ENCODE data around the gene WDR27. TPM values are rescaled to one million over a fixed set of nuclear protein-coding genes. Genes with fewer than 3 reads are reported as not detected.

The WDR27 gene
- total and polyA plus RNA-seq, 10 of the 15 experiments (the other 5 are each of a cell fraction or from before 2014, with no cell fraction given) = 1.9 to 33.2 (median 19.0) TPM

GRCh38 chr6:169650959-169651292 lies 50.9 kb downstream of the WDR27 start:
- no peaks in the 10 kb centered on the region for H3K9me3 ChIP-seq (replicated peaks; ENCODE audit: control insufficient read depth, insufficient read depth, low read length)
- no peak for FAIRE-seq
- no peak for ATAC-seq
- ChIA-PET POLR2A (no interaction called here), RAD21 (ENCODE audit: unreplicated experiment) (no interaction called here), CTCF (no interaction called here), SMC1A (ENCODE audit: uncharacterized antibody, unreplicated experiment) (no interaction called here)
- H3K4me3 ChIP-seq = no peak overlapping the region
- H3K79me2 ChIP-seq (ENCODE audit: control insufficient read depth, insufficient read depth, low read length) = no peaks in the 10 kb centered on the region
- H4K20me1 ChIP-seq (ENCODE audit: control insufficient read depth, insufficient read depth) = no peaks in the 10 kb centered on the region
- DNase-seq (ENCODE audit: low read depth, low spot score) = no peak
- H3K4me2 ChIP-seq (ENCODE audit: control insufficient read depth, insufficient read depth) = no peak overlapping the region
- TF ChIP-seq SPI1 (IDR thresholded peaks at IDR 0.05; ENCODE audit: borderline replicate concordance, insufficient read depth, low read depth, low read length) (no peak), JUNB (IDR thresholded peaks at IDR 0.05) (no peak), TAF1 (IDR thresholded peaks at IDR 0.05; ENCODE audit: borderline replicate concordance, low read depth, low read length) (no peak), ATF3 (IDR thresholded peaks at IDR 0.05; ENCODE audit: borderline replicate concordance, extremely low read depth, low read depth, low read length) (no peak), NRF1 (conservative IDR thresholded peaks at IDR 0.05; ENCODE audit: low read depth, low read length) (no peak), CEBPB (IDR thresholded peaks at IDR 0.05; ENCODE audit: borderline replicate concordance in 1 of 2, low read depth in 2 of 2, low read length in 2 of 2) (no peak), YY1 (IDR thresholded peaks at IDR 0.05; ENCODE audit: low read depth, low read length) (no peak), TCF7 (IDR thresholded peaks at IDR 0.05; ENCODE audit: borderline replicate concordance) (no peak), ASH2L (IDR thresholded peaks at IDR 0.05; ENCODE audit: borderline replicate concordance, low read depth) (no peak), PRDM15 (CRISPR knock-in tag; IDR thresholded peaks at IDR 0.05) (no peak), ZNF24 (IDR thresholded peaks at IDR 0.05) (no peak)
- TF ChIP-seq, protein P1, sequence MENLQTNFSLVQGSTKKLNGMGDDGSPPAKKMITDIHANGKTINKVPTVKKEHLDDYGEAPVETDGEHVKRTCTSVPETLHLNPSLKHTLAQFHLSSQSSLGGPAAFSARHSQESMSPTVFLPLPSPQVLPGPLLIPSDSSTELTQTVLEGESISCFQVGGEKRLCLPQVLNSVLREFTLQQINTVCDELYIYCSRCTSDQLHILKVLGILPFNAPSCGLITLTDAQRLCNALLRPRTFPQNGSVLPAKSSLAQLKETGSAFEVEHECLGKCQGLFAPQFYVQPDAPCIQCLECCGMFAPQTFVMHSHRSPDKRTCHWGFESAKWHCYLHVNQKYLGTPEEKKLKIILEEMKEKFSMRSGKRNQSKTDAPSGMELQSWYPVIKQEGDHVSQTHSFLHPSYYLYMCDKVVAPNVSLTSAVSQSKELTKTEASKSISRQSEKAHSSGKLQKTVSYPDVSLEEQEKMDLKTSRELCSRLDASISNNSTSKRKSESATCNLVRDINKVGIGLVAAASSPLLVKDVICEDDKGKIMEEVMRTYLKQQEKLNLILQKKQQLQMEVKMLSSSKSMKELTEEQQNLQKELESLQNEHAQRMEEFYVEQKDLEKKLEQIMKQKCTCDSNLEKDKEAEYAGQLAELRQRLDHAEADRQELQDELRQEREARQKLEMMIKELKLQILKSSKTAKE (IDR thresholded peaks at IDR 0.05; ENCODE audit: low read depth, poor library complexity, severe bottlenecking) = no peak
- intact Hi-C loops (cut with micrococcal nuclease; ENCODE audit: unreplicated experiment) (no loop called here), in situ Hi-C loops (cut with MboI) (no loop called here)
- BruUV-seq (replicated peaks) = no TSS peak
- no peak overlapping the region for H3K9ac ChIP-seq (ENCODE audit: control insufficient read depth, insufficient read depth, low read length)
- H2AFZ ChIP-seq (ENCODE audit: control insufficient read depth, low read depth, low read length) = no peak overlapping the region
- no peak overlapping the region for H3K27ac ChIP-seq (ENCODE audit: control insufficient read depth, insufficient read depth)
- 40% methylated on average over 1 of the region's 6 CpGs for WGBS (ENCODE audit: insufficient coverage, insufficient replicate concordance, low lambda C conversion rate, missing lambda C conversion rate)
- H3K27me3 ChIP-seq (replicated peaks in 1 of 2; ENCODE audit: control insufficient read depth in 2 of 2, insufficient read depth in 2 of 2, low read length in 1 of 2) = no peaks in the 10 kb centered on the region
- H3K36me3 ChIP-seq (ENCODE audit: control insufficient read depth in 2 of 2, insufficient read depth in 2 of 2, low read length in 1 of 2) = no peaks in the 10 kb centered on the region; a peak in 1 of 4 replicates
- no peaks in the 10 kb centered on the region for H3K4me1 ChIP-seq (ENCODE audit: control insufficient read depth, insufficient read depth, low read length)
